Hepatocyte (in vitro differentiated cells): Measurements from ENCODE around the gene MRTFA. TPM values are rescaled to one million over a fixed set of nuclear protein-coding genes. Genes with fewer than 3 reads are reported as not detected.

Experiments used
- DNase-seq: peaks from one replicate; pipeline ENCODE4 v3.0.0-alpha.2; 2016; ENCODE audit warnings: low spot score
- H2AFZ ChIP-seq: fragments of 200-600 bp; sonication (generic); 2 replicates; pipeline ENCODE4 v1.6.0; 2016; ENCODE audit warnings: antibody characterized with exemption, mild to moderate bottlenecking
- H3K27ac ChIP-seq: fragments of 200-600 bp; sonication (generic); 2 replicates; pipeline ENCODE4 v1.5.1; 2016; ENCODE audit warnings: mild to moderate bottlenecking
- H3K27me3 ChIP-seq: fragments of 200-600 bp; sonication (generic); 2 replicates; pipeline ENCODE4 v1.6.1; 2016
- H3K36me3 ChIP-seq: fragments of 200-600 bp; sonication (generic); replicated peaks from 2 replicates; pipeline ENCODE4 v1.5.1; 2016; ENCODE audit warnings: low read depth; ENCODE audit not compliant: insufficient read depth
- H3K4me1 ChIP-seq: fragments of 200-600 bp; sonication (generic); 2 replicates; pipeline ENCODE4 v1.5.1; 2016; ENCODE audit warnings: mild to moderate bottlenecking, moderate library complexity; ENCODE audit not compliant: insufficient read depth
- H3K4me2 ChIP-seq: fragments of 200-600 bp; sonication (generic); 2 replicates; pipeline ENCODE4 v1.6.0; 2016
- H3K4me3 ChIP-seq: fragments of 200-600 bp; sonication (generic); 2 replicates; pipeline ENCODE4 v1.5.1; 2016; ENCODE audit warnings: mild to moderate bottlenecking
- H3K79me2 ChIP-seq: fragments of 200-600 bp; sonication (generic); 2 replicates; pipeline ENCODE4 v1.6.0; 2017; ENCODE audit warnings: mild to moderate bottlenecking
- H3K9me2 ChIP-seq: fragments of 200-600 bp; sonication (generic); replicated peaks from 2 replicates; pipeline ENCODE4 v1.6.0; 2017; ENCODE audit warnings: mild to moderate bottlenecking; ENCODE audit not compliant: insufficient read depth
- H3K9me3 ChIP-seq: fragments of 200-600 bp; sonication (generic); 2 replicates; pipeline ENCODE4 v1.5.1; 2016; ENCODE audit warnings: low read depth, mild to moderate bottlenecking
- H4K20me1 ChIP-seq: fragments of 200-600 bp; sonication (generic); 2 replicates; pipeline ENCODE4 v1.6.0; 2016; ENCODE audit warnings: mild to moderate bottlenecking; ENCODE audit not compliant: insufficient read depth, poor library complexity, severe bottlenecking
- EZH2 ChIP-seq: fragments of 200-600 bp; sonication (generic); IDR thresholded peaks from 2 replicates; pipeline ENCODE4 v1.6.1; 2016; ENCODE audit warnings: antibody characterized with exemption, mild to moderate bottlenecking, borderline replicate concordance
- EZH2phosphoT487 ChIP-seq: fragments of 200-600 bp; sonication (generic); IDR thresholded peaks from one replicate; pipeline ENCODE4 v1.6.1; 2018; ENCODE audit warnings: antibody characterized with exemption, mild to moderate bottlenecking, low read depth, moderate library complexity; ENCODE audit not compliant: unreplicated experiment, severe bottlenecking
- WGBS: methylation state at CpG from one replicate; pipeline ENCODE4 v1.1.6; 2016; ENCODE audit warnings: low lambda C conversion rate; ENCODE audit errors: missing lambda C conversion rate; 5-methylcytosine and 5-hydroxymethylcytosine counted together
- polyA plus RNA-seq: library from polyadenylated mRNA; unstranded; fragments of >200 nt; fragmentation: Nextera tagmentation; extraction: Ambion mirVana; gene quantifications from 2 replicates; pipeline ENCODE4 v1.2.1, GENCODE V29; 2016
- total RNA-seq: library from RNA; depleted of rRNA; stranded (reverse); fragments of >200 nt; gene quantifications from 2 replicates; pipeline ENCODE4 v1.2.3, GENCODE V29; 2014
- TF ChIP-seq, protein P1 (sequence below): fragments of 200-600 bp; sonication (generic); IDR thresholded peaks from 2 replicates; pipeline ENCODE4 v1.5.1; 2016; ENCODE audit warnings: antibody characterized with exemption, mild to moderate bottlenecking; ENCODE audit not compliant: poor library complexity

The MRTFA gene
- total and polyA plus RNA-seq, 2 experiments from 2014 or later, result 19.0 to 29.7 TPM

DNA sequence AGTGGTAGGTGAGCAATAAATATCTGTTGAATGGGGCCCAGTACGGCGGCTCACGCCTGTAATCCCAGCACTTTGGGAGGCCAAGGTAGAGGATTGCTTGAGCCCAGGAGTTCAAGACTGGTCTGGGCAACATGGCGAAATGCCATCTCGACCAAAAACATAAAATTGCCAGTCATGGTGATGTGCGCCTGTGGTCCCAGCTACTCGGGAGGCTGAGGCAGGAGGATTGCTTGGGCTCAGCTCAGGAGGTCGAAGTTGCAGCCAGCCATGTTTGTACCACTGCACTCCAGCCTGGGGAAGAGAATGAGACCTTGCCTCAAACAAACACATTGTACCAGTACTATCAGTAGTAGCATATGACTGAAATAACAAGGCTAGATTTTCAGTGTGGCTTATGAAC lies 262.0 kb downstream of the MRTFA start:
- Histone ChIP-seq H3K4me3 (no peak overlapping the region), H3K79me2 (peaks cover 80% of the 10 kb centered on the region), H3K4me2 (no peak overlapping the region), H4K20me1 (no peaks in the 10 kb centered on the region), H2AFZ (no peak overlapping the region), H3K36me3 (no peaks in the 10 kb centered on the region), H3K27me3 (no peaks in the 10 kb centered on the region), H3K9me2 (no peaks in the 10 kb centered on the region), H3K9me3 (no peaks in the 10 kb centered on the region), H3K27ac (no peak overlapping the region), H3K4me1 (no peaks in the 10 kb centered on the region)
- WGBS, result 98% methylated on average over 8 of the region's 8 CpGs
- DNase-seq, result no peak
- TF ChIP-seq, protein P1, sequence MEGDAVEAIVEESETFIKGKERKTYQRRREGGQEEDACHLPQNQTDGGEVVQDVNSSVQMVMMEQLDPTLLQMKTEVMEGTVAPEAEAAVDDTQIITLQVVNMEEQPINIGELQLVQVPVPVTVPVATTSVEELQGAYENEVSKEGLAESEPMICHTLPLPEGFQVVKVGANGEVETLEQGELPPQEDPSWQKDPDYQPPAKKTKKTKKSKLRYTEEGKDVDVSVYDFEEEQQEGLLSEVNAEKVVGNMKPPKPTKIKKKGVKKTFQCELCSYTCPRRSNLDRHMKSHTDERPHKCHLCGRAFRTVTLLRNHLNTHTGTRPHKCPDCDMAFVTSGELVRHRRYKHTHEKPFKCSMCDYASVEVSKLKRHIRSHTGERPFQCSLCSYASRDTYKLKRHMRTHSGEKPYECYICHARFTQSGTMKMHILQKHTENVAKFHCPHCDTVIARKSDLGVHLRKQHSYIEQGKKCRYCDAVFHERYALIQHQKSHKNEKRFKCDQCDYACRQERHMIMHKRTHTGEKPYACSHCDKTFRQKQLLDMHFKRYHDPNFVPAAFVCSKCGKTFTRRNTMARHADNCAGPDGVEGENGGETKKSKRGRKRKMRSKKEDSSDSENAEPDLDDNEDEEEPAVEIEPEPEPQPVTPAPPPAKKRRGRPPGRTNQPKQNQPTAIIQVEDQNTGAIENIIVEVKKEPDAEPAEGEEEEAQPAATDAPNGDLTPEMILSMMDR, result no peak
- TF ChIP-seq EZH2phosphoT487 (no peak), EZH2 (no peak)

DNA sequence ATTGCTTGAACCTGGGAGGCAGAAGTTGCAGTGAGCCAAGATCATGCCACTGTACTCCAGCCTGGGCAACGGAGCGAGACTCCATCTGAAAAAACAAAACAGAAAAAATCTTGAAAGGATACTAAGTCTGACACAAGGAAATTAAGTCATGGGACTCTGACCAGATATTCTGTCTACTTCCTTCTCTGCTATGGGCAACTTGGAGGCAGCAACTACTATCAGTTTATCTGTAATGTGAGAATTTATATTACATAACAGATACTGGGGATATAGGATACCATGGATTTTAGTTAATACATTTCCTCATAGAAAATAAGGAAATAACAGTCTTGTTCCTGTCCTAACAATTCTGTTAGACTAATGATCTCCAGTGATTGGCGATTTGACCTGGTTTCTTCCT lies 267.7 kb downstream of the MRTFA start:
- Histone ChIP-seq H3K4me3 (no peak overlapping the region), H4K20me1 (no peaks in the 10 kb centered on the region), H3K27me3 (no peaks in the 10 kb centered on the region), H2AFZ (no peak overlapping the region), H3K9me2 (no peaks in the 10 kb centered on the region), H3K4me2 (no peak overlapping the region), H3K9me3 (no peaks in the 10 kb centered on the region), H3K36me3 (peaks cover 4% of the 10 kb centered on the region), H3K79me2 (peaks cover 24% of the 10 kb centered on the region), H3K4me1 (no peaks in the 10 kb centered on the region), H3K27ac (no peak overlapping the region)
- WGBS, result 94% methylated on average over 3 of the region's 3 CpGs
- no peak for DNase-seq
- TF ChIP-seq EZH2 (no peak), EZH2phosphoT487 (no peak)
- TF ChIP-seq, protein P1, result no peak

DNA sequence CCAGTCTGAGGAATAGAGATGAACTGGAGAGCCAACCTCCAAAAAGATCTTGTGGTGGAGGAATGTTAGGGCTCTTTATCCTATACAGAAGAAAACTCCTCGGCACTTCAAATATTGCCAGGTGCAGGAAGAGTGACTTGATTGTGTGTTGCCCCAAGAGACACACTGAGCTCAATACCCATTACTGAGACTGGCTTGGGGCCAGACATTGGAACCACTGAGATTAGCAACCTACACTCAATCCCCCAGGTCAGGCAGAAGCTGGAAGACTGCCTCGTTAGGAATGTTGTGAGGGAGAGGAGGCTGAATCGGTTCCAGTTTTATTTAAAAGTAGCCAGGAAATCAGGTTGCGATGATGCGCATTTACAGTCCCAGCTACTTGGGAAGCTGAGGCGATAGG lies 268.5 kb downstream of the MRTFA start:
- no peak overlapping the region for H3K27ac ChIP-seq

More for the DNA sequence above, 268.5 kb downstream of the MRTFA start:
- H2AFZ ChIP-seq, result no peak overlapping the region
- H3K9me2 ChIP-seq, result no peaks in the 10 kb centered on the region
- DNase-seq, result no peak
- H3K27me3 ChIP-seq, result no peaks in the 10 kb centered on the region
- no peak overlapping the region for H3K4me3 ChIP-seq
- H4K20me1 ChIP-seq, result no peaks in the 10 kb centered on the region
- no peaks in the 10 kb centered on the region for H3K9me3 ChIP-seq
- H3K79me2 ChIP-seq, result peaks cover 16% of the 10 kb centered on the region
- no peak overlapping the region for H3K4me2 ChIP-seq
- H3K4me1 ChIP-seq, result no peaks in the 10 kb centered on the region
- WGBS, result 94% methylated on average over 6 of the region's 6 CpGs
- TF ChIP-seq EZH2, result no peak
- TF ChIP-seq, protein P1, result no peak
- no peak for TF ChIP-seq EZH2phosphoT487
- peaks cover 4% of the 10 kb centered on the region for H3K36me3 ChIP-seq
